Tibial artery (tissue), 4 donors: ENCODE data around the gene RBM22.

Source experiments
- DNase-seq, 2 donors: peaks; one replicate each; pipeline ENCODE4 v3.0.0-alpha.2; 2019
- H3K27ac ChIP-seq, 2 donors: fragments of 200-600 bp; sonication (generic) in 1 of 2; 1 replicate in 1 of 2; 2 replicates in 1 of 2; pipeline ENCODE4 v1.5.1; 2018 to 2019; ENCODE audit warnings: mild to moderate bottlenecking in 1 of 2
- H3K27me3 ChIP-seq, 2 donors: fragments of 200-600 bp; sonication (generic) in 1 of 2; one replicate each; pipeline versions ENCODE4 v1.5.1 to v1.6.0; 2016 to 2019
- H3K36me3 ChIP-seq, 3 donors: fragments of 200-600 bp; sonication (generic) in 2 of 3; one replicate each; pipeline ENCODE4 v1.5.1; 2016 to 2019; ENCODE audit warnings: mild to moderate bottlenecking in 2 of 3
- H3K4me1 ChIP-seq, 4 donors: fragments of 200-600 bp; sonication (generic) in 2 of 4; 1 replicate in 3 of 4; 2 replicates in 1 of 4; pipeline ENCODE4 v1.5.1; 2016 to 2019
- H3K4me3 ChIP-seq, 2 donors: fragments of 200-600 bp; sonication (generic) in 1 of 2; 1 replicate in 1 of 2; 2 replicates in 1 of 2; pipeline ENCODE4 v1.5.1; 2018 to 2019; ENCODE audit warnings: mild to moderate bottlenecking in 2 of 2
- H3K9me3 ChIP-seq, 3 donors: fragments of 200-600 bp; sonication (generic) in 1 of 3; one replicate each; pipeline ENCODE4 v1.5.1; 2016 to 2019
- intact Hi-C: fragments of 100-400 bp; cut with DNase I; formaldehyde crosslinking; loops from one replicate; pipeline ENCODE4 v1.15.0; 2023; ENCODE audit warnings: low total_unique reads
- TF ChIP-seq, protein P1 (sequence below), 2 experiments: fragments of 200-600 bp in 1 of 2; fragments of 450-650 bp in 1 of 2; IDR thresholded peaks; one replicate each; pipeline ENCODE4 v1.5.1; 2017 to 2019; ENCODE audit warnings: antibody characterized with exemption in 2 of 2, mild to moderate bottlenecking in 1 of 2, moderate library complexity in 1 of 2

RBM22 gene

GRCh38 chr5:150651924-150652671, 48.8 kb downstream of the RBM22 start:
- Histone ChIP-seq H3K9me3 (no peaks in the 10 kb centered on the region), H3K4me3 (no peak overlapping the region), H3K27me3 (no peaks in the 10 kb centered on the region), H3K36me3 (peaks cover 22 to 36% (median 34%) of the 10 kb centered on the region in 3 donors), H3K27ac (peak overlapping the region; percentile 77 to 86), H3K4me1 (peaks cover 0 to 86% (median 75%) of the 10 kb centered on the region in 4 donors)
- DNase-seq, result no peak
- TF ChIP-seq, protein P1, sequence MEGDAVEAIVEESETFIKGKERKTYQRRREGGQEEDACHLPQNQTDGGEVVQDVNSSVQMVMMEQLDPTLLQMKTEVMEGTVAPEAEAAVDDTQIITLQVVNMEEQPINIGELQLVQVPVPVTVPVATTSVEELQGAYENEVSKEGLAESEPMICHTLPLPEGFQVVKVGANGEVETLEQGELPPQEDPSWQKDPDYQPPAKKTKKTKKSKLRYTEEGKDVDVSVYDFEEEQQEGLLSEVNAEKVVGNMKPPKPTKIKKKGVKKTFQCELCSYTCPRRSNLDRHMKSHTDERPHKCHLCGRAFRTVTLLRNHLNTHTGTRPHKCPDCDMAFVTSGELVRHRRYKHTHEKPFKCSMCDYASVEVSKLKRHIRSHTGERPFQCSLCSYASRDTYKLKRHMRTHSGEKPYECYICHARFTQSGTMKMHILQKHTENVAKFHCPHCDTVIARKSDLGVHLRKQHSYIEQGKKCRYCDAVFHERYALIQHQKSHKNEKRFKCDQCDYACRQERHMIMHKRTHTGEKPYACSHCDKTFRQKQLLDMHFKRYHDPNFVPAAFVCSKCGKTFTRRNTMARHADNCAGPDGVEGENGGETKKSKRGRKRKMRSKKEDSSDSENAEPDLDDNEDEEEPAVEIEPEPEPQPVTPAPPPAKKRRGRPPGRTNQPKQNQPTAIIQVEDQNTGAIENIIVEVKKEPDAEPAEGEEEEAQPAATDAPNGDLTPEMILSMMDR (IDR thresholded peaks at IDR 0.05), result no peak
- intact Hi-C loops, result loop anchor here (10.0 kb wide), 1 partner anchor 197 kb away; no protein-coding TSS in a partner anchor

DNA sequence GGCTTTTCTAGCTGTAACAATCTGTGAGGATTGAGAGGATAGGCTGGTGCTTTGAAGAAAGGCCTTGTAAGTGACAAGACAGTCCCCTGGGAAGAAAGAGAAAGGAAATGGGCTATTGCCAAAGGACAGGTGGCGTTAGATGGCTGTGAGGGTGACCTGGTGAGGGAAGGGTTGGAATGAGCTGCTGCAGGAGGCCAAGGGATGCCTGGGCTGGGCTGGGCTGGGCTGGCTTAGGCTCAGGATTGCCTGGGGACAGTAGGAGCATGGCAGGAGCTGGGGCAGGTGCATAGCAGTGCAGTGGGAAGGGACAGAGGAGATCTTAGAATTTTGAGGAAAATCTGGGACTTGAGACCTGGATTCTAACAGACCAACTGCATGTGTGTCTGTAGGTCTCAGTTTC, 49.5 kb downstream of the RBM22 start:
- Histone ChIP-seq H3K4me1 (peaks cover 0 to 88% (median 70%) of the 10 kb centered on the region in 4 donors), H3K9me3 (no peaks in the 10 kb centered on the region), H3K4me3 (no peak overlapping the region), H3K27me3 (no peaks in the 10 kb centered on the region), H3K27ac (peak overlapping the region; percentile 77 to 86), H3K36me3 (peaks cover 22 to 36% (median 34%) of the 10 kb centered on the region in 3 donors)
- TF ChIP-seq, protein P1 (IDR thresholded peaks at IDR 0.05), result no peak
- DNase-seq, result no peak
- intact Hi-C loops, result loop anchor here (10.0 kb wide), 1 partner anchor 197 kb away; no protein-coding TSS in a partner anchor

DNA sequence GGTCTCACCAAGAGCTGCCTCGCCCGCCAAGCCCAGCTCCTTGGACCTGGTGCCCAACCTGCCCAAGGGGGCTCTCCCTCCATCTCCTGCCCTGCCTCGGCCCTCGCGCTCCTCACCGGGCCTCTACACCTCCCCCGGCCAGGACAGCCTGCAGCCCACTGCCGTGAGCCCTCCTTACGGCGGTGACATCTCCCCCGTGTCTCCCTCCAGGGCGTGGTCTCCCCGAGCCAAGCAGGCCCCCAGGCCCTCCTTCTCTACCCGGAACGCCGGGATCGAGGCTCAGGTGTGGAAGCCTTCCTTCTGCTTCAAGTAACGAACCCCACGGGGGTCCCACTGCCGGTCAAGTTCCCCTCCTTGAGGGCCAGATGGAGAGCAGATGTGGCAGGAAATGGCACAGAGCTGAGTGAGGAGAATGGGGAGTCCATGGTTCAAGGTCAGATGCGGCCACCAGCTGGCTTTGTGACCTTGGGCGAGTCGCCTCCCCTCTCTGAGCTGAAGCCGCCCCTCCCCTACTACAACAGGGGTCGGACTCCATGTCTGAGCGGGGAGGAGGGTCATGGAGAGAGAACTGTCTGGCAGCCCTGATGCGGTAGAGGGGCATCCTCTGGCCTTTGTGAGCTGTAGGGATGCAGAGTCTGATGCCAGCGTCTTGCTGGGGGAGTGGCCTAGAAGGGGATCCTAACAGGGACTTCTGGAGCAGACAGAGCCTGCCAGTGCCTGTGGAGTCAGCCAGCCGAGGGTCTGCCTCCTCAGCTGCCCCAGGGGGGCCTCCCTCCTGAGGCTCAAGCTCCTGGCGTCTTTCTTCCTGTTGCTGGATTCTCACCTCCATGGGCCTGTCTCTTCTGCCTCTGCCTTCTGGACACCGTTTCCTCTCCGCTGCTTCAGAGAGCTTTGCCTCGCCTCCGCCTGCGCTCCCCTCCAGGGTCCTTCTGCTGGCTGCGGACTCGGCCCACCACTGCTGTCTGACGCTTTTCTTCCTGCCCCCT, 50.5 kb downstream of the RBM22 start:
- DNase-seq, result no peak
- Histone ChIP-seq H3K27me3 (no peaks in the 10 kb centered on the region), H3K4me1 (peaks cover 0 to 89% (median 68%) of the 10 kb centered on the region in 4 donors), H3K27ac (peak overlapping the region; percentile 77 to 86), H3K9me3 (no peaks in the 10 kb centered on the region), H3K36me3 (peaks cover 22 to 36% (median 34%) of the 10 kb centered on the region in 3 donors), H3K4me3 (no peak overlapping the region)
- TF ChIP-seq, protein P1 (IDR thresholded peaks at IDR 0.05), result no peak
- intact Hi-C loops, result loop anchor here (10.0 kb wide), 1 partner anchor 196 kb away; no protein-coding TSS in a partner anchor

DNA sequence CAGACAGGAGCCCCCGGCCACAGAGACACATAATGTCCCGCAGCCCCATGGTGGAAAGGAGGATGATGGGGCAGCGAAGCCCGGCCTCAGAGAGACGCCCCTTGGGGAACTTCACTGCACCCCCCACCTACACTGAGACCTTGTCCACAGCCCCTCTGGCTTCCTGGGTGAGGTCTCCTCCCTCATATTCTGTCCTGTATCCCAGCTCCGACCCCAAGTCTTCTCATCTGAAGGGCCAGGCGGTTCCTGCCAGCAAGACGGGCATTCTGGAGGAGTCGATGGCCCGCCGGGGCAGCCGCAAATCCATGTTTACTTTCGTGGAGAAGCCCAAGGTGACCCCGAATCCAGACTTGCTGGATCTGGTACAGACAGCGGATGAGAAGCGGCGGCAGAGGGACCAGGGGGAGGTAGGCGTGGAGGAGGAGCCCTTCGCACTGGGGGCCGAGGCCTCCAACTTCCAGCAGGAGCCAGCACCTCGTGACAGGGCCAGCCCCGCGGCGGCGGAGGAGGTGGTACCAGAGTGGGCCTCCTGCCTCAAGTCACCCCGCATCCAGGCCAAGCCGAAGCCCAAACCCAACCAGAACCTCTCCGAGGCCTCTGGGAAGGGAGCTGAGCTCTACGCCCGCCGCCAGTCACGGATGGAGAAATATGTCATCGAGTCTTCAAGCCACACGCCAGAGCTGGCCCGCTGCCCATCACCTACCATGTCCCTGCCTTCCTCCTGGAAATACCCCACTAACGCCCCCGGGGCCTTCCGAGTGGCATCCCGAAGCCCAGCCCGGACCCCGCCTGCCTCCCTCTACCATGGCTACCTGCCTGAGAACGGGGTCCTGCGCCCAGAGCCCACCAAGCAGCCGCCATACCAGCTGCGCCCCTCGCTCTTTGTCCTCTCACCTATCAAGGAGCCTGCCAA, 51.5 kb downstream of the RBM22 start:
- no peak overlapping the region for H3K4me3 ChIP-seq
- TF ChIP-seq, protein P1 (IDR thresholded peaks at IDR 0.05), result no peak
- peak in 1 of 2 donors; percentile 77 for DNase-seq
- intact Hi-C loops, result loop anchor here (10.0 kb wide), 2 partner anchors 165 to 195 kb away; no protein-coding TSS in a partner anchor
- peak overlapping the region; percentile 77 to 86 for H3K27ac ChIP-seq
- H3K9me3 ChIP-seq, result no peaks in the 10 kb centered on the region
- no peaks in the 10 kb centered on the region for H3K27me3 ChIP-seq
- peaks cover 0 to 99% (median 77%) of the 10 kb centered on the region in 4 donors for H3K4me1 ChIP-seq
- peaks cover 22 to 36% (median 34%) of the 10 kb centered on the region in 3 donors for H3K36me3 ChIP-seq
